GM10847 (cell line): ENCODE data around the gene GSDMA.

ENCODE experiments used
- POLR2A ChIP-seq: IDR thresholded peaks from 2 replicates; pipeline ENCODE4 v1.6.1; 2011; ENCODE audit not compliant: insufficient read length; ENCODE audit errors: extremely low read depth

The GSDMA gene

DNA sequence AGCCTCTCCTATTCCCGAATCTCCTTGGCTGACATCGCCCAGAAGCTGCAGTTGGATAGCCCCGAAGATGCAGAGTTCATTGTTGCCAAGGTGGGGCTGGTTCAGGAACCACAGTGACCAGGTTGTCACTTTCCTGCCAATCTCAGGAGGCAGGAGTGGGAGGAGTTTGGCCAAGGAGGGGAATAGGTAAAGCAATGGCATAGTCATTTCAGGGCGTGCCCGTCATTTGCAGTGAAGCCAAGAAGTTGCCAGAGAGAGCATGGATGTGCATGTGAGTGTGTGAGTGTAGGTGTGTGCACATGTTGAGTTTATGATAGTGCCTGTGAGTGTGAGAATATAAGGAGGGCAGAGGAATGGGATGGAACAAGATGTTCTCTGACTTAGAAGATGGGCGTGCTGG is 32.6 kb downstream of the GSDMA start:
- TF ChIP-seq POLR2A: no peak

DNA sequence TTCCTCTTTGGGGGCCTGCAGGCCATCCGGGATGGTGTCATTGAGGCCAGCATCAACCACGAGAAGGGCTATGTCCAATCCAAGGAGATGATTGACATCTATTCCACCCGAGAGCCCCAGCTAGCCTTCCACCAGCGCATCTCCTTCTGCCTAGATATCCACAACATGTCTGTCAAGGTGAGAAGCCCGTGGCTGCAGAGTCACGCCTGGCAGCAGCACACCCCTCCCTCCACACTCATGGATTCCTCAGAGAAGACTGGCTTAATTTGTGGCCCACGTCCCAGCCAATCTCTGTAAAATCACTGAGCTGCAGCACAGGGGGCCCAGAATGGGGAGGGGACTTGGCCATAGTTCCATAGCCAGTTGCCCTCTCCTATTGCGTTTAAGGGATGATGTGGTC is 33.4 kb downstream of the GSDMA start:
- TF ChIP-seq POLR2A: no peak

DNA sequence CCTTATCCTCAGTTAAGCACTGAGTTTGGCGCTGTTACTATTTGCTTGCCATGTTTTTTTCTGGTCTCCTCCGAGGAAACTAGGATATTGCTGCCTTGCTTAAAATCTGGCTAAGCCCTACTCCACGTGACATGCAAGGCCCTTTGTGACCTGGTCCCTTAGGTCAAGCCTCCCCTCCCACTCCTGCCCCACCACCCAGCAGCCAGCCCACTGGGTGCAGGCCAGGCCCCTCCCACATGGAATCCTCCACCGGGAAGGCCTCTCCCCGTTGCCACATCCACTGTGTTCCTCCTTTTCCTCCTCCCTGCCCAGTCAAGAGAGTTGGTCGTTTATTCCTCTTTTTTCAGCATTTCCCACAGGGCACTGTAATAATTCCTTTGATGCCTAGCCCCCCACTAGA is 34.0 kb downstream of the GSDMA start:
- no peak for TF ChIP-seq POLR2A

DNA sequence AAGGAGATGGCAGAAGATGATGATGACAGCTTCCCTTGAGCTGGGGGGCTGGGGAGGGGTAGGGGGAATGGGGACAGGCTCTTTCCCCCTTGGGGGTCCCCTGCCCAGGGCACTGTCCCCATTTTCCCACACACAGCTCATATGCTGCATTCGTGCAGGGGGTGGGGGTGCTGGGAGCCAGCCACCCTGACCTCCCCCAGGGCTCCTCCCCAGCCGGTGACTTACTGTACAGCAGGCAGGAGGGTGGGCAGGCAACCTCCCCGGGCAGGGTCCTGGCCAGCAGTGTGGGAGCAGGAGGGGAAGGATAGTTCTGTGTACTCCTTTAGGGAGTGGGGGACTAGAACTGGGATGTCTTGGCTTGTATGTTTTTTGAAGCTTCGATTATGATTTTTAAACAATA is 34.7 kb downstream of the GSDMA start:
- TF ChIP-seq POLR2A: no peak

DNA sequence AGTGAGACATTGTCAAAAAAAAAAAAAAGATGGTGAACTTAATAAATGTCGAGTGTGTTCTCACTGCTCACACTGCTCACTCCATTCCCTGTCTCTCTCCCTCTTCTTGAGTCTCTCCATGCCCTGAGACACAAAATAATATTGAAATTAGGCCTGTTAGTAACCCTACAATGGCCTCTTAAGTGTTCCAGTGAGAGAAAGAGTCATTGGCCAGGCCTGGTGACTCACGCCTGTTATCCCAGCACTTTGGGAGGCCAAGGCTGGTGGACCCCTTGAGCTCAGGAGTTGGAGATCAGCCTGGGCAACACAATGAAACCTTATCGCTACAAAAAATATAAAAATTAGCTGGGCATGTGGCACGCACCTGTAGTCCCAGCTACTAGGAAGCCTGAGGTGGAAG is 36.3 kb downstream of the GSDMA start:
- TF ChIP-seq POLR2A: no peak

DNA sequence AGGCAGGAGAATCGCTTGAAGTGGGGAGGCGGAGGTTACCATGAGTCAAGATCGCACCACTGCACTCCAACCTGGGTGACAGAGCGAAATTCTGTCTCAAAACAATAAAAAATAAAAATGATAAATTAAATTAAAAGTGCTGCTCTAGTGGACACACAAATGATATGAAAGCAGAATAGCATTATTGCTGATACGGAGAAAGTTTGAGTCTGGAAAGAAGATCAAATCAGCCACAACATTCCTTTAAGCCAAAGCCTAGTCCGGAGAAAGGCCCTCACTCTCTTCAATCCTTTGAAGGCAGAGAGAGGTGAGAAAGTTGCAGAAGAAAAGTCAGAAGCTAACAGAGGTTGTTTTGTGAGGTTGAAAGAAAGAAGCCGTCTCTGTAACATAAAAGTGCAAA is 37.4 kb downstream of the GSDMA start:
- TF ChIP-seq POLR2A: no peak

DNA sequence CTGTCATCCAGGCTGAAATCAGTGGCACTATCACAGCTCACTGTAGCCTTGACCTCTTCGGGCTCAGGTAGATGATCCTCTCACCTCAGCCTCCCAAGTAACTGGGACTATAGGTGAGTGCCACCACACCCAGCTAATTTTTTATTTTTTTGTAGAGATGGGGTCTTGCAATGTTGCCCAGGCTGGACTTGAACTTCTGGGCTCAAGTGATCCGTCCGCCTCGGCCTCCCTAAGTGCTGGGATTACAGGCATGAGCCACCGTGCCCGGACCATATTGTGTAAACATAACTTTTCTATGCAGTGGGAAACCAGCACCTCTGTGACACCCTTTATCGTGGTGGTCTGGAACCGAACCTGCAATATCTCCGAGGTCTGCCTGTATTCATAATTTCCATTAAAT is 41.3 kb downstream of the GSDMA start:
- no peak for TF ChIP-seq POLR2A

DNA sequence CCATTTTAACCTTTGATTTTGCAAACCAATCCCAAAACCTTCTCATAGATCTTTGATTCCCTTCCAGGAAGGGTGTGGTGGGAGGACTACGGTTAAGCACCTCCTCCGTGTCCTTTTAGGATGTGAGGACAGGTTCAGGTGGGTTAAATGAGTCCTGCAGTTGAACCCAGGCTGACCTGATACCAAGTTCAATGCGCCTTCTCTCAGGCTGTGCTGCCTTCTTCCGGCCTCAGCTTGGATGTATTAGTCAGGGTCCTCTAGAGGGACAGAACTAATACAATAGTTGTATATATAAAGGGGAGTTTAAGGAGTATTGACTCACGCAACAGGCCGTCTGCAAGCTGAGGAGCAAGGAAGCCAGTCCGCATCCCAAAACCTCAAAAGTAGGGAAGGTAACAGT is 41.9 kb downstream of the GSDMA start:
- TF ChIP-seq POLR2A: no peak

DNA sequence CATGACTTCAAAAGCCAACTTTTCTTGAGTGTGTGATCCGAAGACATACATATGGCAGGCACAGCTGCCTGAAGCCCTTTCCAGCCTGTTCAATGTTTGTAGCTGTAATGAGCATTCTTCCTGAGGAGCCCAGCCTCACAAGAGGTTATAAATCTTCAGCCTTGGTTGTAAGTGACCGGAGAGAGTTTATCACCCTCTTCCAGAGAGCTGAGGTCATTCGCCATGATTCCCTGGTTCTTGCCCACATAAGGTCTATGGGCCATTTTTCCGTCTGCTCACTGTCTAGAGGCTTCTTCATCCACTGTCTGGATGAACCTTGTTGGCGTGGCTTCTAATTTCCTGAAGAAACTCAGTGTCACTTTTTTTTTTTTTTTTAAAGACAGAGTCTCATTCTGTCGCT is 42.7 kb downstream of the GSDMA start:
- no peak for TF ChIP-seq POLR2A

DNA sequence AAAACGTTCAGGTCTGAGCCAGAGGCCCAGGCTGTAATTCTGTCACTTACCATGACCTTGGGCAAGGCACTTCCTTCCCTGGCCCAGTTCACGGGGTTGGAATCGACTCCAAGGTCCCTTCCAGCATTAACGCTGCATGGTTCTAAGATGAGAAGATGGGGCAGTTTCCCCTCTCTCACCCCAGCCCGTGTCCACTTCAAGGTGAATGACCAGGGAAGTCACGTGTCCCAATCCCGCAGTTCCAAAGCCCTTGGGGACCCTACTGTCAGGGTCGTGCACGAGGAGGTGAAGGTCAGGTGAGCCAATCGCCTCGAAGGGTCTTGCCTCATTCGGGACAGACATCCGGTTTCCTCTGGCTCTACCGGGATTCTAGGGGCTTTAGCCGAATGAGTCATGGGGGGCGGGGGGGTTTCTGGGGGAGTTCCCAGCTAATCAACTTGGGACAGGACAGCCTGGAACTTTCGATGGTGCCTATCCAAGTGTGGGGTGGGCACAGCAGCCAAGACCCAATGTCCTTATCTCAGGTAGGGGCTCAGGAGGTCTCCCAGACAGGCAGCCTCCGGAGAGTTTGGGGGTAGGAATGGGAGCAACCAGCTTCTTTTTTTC is 51.7 kb downstream of the GSDMA start:
- no peak for TF ChIP-seq POLR2A

DNA sequence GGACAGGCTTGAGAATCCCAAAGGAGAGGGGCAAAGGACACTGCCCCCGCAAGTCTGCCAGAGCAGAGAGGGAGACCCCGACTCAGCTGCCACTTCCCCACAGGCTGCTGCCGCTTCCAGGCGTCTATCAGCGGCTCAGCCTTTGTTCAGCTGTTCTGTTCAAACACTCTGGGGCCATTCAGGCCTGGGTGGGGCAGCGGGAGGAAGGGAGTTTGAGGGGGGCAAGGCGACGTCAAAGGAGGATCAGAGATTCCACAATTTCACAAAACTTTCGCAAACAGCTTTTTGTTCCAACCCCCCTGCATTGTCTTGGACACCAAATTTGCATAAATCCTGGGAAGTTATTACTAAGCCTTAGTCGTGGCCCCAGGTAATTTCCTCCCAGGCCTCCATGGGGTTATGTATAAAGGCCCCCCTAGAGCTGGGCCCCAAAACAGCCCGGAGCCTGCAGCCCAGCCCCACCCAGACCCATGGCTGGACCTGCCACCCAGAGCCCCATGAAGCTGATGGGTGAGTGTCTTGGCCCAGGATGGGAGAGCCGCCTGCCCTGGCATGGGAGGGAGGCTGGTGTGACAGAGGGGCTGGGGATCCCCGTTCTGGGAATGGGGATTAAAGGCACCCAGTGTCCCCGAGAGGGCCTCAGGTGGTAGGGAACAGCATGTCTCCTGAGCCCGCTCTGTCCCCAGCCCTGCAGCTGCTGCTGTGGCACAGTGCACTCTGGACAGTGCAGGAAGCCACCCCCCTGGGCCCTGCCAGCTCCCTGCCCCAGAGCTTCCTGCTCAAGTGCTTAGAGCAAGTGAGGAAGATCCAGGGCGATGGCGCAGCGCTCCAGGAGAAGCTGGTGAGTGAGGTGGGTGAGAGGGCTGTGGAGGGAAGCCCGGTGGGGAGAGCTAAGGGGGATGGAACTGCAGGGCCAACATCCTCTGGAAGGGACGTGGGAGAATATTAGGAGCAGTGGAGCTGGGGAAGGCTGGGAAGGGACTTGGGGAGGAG is 52.5 kb downstream of the GSDMA start, which contains the start of gene CSF3:
Gene CSF3, plus strand, starts transcription at position 436 of the 993 bp plus-strand sequence. Its CDS starts 35 bp downstream, at position 471.
- TF ChIP-seq POLR2A: no peak

DNA sequence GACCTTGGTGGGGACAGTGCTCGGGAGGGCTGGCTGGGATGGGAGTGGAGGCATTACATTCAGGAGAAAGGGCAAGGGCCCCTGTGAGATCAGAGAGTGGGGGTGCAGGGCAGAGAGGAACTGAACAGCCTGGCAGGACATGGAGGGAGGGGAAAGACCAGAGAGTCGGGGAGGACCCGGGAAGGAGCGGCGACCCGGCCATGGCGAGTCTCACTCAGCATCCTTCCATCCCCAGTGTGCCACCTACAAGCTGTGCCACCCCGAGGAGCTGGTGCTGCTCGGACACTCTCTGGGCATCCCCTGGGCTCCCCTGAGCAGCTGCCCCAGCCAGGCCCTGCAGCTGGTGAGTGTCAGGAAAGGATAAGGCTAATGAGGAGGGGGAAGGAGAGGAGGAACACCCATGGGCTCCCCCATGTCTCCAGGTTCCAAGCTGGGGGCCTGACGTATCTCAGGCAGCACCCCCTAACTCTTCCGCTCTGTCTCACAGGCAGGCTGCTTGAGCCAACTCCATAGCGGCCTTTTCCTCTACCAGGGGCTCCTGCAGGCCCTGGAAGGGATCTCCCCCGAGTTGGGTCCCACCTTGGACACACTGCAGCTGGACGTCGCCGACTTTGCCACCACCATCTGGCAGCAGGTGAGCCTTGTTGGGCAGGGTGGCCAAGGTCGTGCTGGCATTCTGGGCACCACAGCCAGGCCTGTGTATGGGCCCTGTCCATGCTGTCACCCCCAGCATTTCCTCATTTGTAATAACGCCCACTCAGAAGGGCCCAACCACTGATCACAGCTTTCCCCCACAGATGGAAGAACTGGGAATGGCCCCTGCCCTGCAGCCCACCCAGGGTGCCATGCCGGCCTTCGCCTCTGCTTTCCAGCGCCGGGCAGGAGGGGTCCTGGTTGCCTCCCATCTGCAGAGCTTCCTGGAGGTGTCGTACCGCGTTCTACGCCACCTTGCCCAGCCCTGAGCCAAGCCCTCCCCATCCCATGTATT is 53.5 kb downstream of the GSDMA start:
- TF ChIP-seq POLR2A: no peak

DNA sequence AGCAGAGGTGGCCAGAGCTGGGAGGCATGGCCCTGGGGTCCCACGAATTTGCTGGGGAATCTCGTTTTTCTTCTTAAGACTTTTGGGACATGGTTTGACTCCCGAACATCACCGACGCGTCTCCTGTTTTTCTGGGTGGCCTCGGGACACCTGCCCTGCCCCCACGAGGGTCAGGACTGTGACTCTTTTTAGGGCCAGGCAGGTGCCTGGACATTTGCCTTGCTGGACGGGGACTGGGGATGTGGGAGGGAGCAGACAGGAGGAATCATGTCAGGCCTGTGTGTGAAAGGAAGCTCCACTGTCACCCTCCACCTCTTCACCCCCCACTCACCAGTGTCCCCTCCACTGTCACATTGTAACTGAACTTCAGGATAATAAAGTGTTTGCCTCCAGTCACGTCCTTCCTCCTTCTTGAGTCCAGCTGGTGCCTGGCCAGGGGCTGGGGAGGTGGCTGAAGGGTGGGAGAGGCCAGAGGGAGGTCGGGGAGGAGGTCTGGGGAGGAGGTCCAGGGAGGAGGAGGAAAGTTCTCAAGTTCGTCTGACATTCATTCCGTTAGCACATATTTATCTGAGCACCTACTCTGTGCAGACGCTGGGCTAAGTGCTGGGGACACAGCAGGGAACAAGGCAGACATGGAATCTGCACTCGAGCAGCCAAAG is 54.7 kb downstream of the GSDMA start:
- TF ChIP-seq POLR2A: no peak

DNA sequence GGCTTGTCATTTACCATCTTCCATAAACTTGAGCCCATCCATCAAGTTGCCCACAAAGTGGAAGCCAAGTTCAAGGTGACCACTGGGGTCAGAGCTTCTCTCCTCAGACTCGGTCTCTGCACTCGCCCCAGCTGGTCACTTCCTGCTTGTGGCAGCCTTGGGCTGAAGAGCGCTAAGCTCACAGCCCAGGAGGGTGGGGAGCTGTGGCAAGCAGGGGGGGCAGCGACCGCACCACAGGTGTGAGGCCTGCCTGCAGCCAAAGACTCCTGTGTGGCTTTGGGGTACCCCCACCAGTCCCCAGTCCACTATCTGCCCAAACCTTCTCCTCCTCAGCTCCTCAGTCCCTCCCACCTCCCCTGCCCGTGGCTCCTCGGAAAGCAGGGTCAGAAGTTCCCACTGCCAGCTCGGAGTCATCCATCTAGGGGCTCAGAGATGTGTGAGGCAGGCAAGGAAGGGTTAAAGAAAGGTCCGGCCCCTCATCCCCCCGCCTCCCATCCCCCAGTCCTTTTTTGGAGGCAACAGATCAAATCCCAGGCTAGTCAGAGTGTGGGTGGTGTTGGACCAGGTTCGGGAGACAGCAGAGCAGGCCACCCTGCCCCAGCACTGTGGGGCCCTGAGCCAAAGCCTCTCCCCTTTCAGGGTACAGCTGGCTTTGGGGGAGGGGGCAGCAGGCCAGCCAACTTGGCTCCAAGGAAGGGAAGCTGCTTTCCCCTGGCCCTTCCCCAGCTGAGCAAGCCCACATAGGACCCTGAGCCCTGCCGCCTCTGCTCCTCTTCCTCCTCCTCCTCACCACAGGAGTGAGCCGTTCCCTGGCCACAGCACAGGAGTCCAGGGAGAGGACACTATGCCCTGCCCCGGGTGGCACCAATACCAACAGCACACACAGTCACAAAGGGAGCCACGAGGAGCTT is 55.7 kb downstream of the GSDMA start:
- no peak for TF ChIP-seq POLR2A
